DOHH2 (cell line): Measurements from ENCODE around the gene R3HDM2.

Source experiments
- EZH2phosphoT487 ChIP-seq: fragments of 200-600 bp; sonication (generic); IDR thresholded peaks from 2 replicates; pipeline ENCODE4 v1.6.1; 2017; ENCODE audit warnings: borderline replicate concordance, mild to moderate bottlenecking, antibody characterized with exemption, low read length, moderate library complexity, mixed read lengths
- TF ChIP-seq, protein P1 (sequence below): fragments of 200-600 bp; sonication (generic); IDR thresholded peaks from one replicate; pipeline ENCODE4 v1.5.1; 2014; ENCODE audit warnings: antibody characterized with exemption, mild to moderate bottlenecking, low read depth, low read length; ENCODE audit not compliant: poor library complexity, severe bottlenecking

DNA sequence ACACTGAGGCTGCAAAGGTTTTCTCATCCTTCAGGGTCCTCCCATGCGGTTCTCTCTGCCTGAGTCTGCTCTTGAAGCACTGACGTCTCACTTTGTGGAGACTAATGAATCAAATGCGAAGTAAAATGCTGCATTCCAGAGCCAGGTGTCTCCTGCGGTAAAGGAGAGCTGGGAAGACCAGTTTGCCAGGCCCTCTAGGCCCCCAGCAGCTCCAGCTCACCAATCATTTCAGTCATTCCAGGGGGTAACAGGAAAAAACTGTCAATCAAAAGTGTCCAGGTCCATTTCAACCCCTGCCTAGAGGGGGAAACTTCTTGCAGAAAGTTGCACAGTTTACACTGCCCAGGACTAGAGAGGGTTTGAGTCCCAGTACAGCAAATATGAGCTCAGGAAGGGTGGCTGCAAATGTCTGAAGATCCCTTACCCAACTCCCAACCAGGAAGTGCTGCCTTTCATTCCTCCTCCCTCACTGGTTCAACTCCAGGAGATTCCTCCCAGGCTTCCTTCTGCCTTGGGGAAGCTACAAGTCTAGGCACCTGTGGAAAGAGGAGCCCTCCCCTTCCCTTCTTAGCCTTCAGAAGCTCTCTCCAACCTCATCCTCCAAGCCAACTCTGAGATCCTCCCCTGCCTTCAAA lies 217.0 kb downstream of the R3HDM2 start:
- TF ChIP-seq, protein P1, sequence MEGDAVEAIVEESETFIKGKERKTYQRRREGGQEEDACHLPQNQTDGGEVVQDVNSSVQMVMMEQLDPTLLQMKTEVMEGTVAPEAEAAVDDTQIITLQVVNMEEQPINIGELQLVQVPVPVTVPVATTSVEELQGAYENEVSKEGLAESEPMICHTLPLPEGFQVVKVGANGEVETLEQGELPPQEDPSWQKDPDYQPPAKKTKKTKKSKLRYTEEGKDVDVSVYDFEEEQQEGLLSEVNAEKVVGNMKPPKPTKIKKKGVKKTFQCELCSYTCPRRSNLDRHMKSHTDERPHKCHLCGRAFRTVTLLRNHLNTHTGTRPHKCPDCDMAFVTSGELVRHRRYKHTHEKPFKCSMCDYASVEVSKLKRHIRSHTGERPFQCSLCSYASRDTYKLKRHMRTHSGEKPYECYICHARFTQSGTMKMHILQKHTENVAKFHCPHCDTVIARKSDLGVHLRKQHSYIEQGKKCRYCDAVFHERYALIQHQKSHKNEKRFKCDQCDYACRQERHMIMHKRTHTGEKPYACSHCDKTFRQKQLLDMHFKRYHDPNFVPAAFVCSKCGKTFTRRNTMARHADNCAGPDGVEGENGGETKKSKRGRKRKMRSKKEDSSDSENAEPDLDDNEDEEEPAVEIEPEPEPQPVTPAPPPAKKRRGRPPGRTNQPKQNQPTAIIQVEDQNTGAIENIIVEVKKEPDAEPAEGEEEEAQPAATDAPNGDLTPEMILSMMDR = no peak
- no peak for TF ChIP-seq EZH2phosphoT487
